Measurements from ENCODE around the gene PSME1. TPM values are rescaled to one million over a fixed set of nuclear protein-coding genes. Genes with fewer than 3 reads are reported as not detected.

Gene PSME1
- total and polyA plus RNA-seq, 2 of the 13 experiments (the other 11 are each of a cell fraction or from before 2014, with no cell fraction given), result 159 to 608 TPM

DNA sequence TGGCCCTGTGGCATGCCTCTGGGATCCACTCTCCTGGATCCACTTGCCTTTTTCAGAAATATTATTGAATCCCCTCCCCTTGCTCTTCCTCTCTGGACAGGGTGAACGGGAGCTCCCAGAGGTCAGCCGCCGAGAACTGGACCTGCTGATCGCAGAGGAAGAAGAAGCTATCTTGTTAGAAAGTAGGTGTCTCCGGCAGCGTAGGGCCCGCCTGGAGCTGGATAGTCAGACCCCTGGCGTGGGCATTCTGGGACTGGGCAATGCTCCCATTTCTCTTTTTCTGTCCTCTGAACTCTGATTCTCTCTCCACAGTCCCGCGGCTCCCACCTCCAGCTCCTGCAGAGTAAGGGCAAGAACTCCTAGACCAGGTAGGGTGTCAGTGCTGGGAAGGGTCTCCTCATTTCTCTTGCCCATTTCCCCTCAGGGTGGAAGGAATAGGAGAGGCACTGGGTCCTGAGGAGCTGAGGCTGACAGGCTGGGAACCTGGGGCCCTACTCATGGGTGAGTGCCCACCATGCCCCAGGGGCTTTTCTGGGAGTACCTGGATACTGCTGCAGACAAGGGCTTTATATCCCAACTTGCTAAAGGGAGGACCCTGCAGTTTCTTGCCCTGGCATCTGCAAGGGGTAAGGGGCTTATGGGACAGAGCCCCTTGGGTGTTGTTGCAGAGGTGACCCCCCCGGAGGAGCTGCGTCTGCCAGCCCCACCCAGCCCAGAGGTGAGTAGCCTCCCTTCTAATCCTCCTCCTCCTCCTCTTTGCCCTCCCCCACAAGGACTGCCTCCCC lies 41.2 kb downstream of the PSME1 start:
- CTCF ChIA-PET (ENCODE audit: low intra/inter-chr PET ratio, low total read pairs), result no interaction called here
- Histone ChIP-seq H3K27me3 (ENCODE audit: control insufficient read depth in 1 of 2, insufficient read depth in 2 of 2, low read length in 2 of 2) (no peaks in the 10 kb centered on the region), H2AFZ (ENCODE audit: low read length) (no peak overlapping the region), H3K79me2 (ENCODE audit: insufficient read depth, low read length) (no peaks in the 10 kb centered on the region), H3K9me3 (ENCODE audit: low read length) (no peaks in the 10 kb centered on the region), H3K4me1 (ENCODE audit: insufficient read depth, low read length) (no peaks in the 10 kb centered on the region), H4K20me1 (ENCODE audit: insufficient read depth, low read length) (no peaks in the 10 kb centered on the region), H3K9ac (ENCODE audit: insufficient read depth, low read depth, low read length) (no peak overlapping the region), H3K4me2 (ENCODE audit: low read depth, low read length) (no peak overlapping the region), H3K27ac (ENCODE audit: extremely low read length, insufficient read depth, low read length) (no peak overlapping the region), H3K36me3 (replicated peaks in 1 of 2; ENCODE audit: control insufficient read depth in 1 of 2, insufficient read depth in 2 of 2, low read length in 2 of 2) (peaks cover 41 to 46% of the 10 kb centered on the region in 2 experiments), H3K4me3 (replicated peaks in 1 of 3; ENCODE audit: insufficient read depth in 1 of 3, low read depth in 2 of 3, low read length in 3 of 3) (no peak overlapping the region)
- FAIRE-seq (no peak), DNase-seq (ENCODE audit: low spot score) (no peak), ATAC-seq (no peak)
- 96% methylated on average over 12 of the region's 12 CpGs for WGBS (ENCODE audit: low lambda C conversion rate)
- no peak for TF ChIP-seq CC2D1A (CRISPR knock-in tag; IDR thresholded peaks at IDR 0.05)
- TF ChIP-seq, protein P1, sequence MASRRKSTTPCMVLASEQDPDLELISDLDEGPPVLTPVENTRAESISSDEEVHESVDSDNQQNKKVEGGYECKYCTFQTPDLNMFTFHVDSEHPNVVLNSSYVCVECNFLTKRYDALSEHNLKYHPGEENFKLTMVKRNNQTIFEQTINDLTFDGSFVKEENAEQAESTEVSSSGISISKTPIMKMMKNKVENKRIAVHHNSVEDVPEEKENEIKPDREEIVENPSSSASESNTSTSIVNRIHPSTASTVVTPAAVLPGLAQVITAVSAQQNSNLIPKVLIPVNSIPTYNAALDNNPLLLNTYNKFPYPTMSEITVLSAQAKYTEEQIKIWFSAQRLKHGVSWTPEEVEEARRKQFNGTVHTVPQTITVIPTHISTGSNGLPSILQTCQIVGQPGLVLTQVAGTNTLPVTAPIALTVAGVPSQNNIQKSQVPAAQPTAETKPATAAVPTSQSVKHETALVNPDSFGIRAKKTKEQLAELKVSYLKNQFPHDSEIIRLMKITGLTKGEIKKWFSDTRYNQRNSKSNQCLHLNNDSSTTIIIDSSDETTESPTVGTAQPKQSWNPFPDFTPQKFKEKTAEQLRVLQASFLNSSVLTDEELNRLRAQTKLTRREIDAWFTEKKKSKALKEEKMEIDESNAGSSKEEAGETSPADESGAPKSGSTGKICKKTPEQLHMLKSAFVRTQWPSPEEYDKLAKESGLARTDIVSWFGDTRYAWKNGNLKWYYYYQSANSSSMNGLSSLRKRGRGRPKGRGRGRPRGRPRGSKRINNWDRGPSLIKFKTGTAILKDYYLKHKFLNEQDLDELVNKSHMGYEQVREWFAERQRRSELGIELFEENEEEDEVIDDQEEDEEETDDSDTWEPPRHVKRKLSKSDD (CRISPR knock-in tag; IDR thresholded peaks at IDR 0.05; ENCODE audit: low read depth), result 0 out of 2 replicates have a peak, but pooled peaks have one; percentile 2
- TF ChIP-seq, protein P2, sequence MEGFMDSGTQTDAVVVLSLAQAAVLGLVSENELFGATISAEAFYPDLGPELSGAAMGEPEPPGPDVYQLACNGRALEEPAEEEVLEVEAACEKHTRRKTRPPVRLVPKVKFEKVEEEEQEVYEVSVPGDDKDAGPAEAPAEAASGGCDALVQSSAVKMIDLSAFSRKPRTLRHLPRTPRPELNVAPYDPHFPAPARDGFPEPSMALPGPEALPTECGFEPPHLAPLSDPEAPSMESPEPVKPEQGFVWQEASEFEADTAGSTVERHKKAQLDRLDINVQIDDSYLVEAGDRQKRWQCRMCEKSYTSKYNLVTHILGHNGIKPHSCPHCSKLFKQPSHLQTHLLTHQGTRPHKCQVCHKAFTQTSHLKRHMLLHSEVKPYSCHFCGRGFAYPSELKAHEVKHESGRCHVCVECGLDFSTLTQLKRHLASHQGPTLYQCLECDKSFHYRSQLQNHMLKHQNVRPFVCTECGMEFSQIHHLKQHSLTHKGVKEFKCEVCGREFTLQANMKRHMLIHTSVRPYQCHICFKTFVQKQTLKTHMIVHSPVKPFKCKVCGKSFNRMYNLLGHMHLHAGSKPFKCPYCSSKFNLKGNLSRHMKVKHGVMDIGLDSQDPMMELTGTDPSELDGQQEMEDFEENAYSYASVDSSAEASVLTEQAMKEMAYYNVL (CRISPR knock-in tag; IDR thresholded peaks at IDR 0.05; ENCODE audit: borderline replicate concordance), result no peak
- peak; percentile 50; the same call in 1 of the 2 replicates for TF ChIP-seq NFKB2 (CRISPR knock-in tag; IDR thresholded peaks at IDR 0.05; ENCODE audit: borderline replicate concordance)
- 0 out of 2 replicates have a peak, but pooled peaks have one; percentile 21 for TF ChIP-seq ZNF780A (CRISPR knock-in tag; IDR thresholded peaks at IDR 0.05)
- peak; percentile 3; the same call in 1 of the 2 replicates for TF ChIP-seq RXRA (CRISPR knock-in tag; IDR thresholded peaks at IDR 0.05)
- TF ChIP-seq POLR2G (IDR thresholded peaks at IDR 0.05; ENCODE audit: low read depth, low read length), result peak; percentile 56
- peak; percentile 12 for TF ChIP-seq AGO2 (optimal IDR thresholded peaks at IDR 0.05; ENCODE audit: low read depth, low read length)
- BruUV-seq (replicated peaks), result no TSS peak
- POLR2A ChIA-PET, result interaction anchor here (0.8 to 6.7 kb wide), 9 partner anchors 11 to 83 kb away, joined by 3 to 65 read pairs (median 4); partner anchors contain the start of genes CHMP4A, EMC9, IPO4 and IRF9
- in situ Hi-C loops (cut with HindIII; ENCODE audit: extremely low pct_ligation_motif_present, low pct_unique_long_range_greater_than_20kb) (no loop called here), intact Hi-C loops (cut with micrococcal nuclease; ENCODE audit: unreplicated experiment) (no loop called here)

Measured in HepG2 (cell line).